Motor neuron (in vitro differentiated cells): Measurements from ENCODE around the gene KRTAP12-4. TPM values are rescaled to one million over a fixed set of nuclear protein-coding genes. Genes with fewer than 3 reads are reported as not detected.
"Not testable (repeated sequence)": the region's sequence is repeated elsewhere in the genome, so short reads cannot be mapped to it uniquely, and the experiment has no call there.

ENCODE experiments used
- ATAC-seq, 8 experiments: fragments of 200-7000 bp; cut with Tn5 transposase; replicated peaks in 6 of 8; 2 replicates each; pipeline ENCODE4 v1.8.0; 2021; ENCODE audit warnings: mild to moderate bottlenecking in 8 of 8, moderate library complexity in 8 of 8
- H3K27ac ChIP-seq, 2 donors: fragments of 250-450 bp; sonication (Bioruptor Pico); 2 replicates each; pipeline ENCODE4 v1.9.0; 2021; ENCODE audit warnings: antibody characterized with exemption in 2 of 2, mild to moderate bottlenecking in 2 of 2, moderate library complexity in 1 of 2
- H3K4me1 ChIP-seq, 2 donors: fragments of 250-450 bp; sonication (Bioruptor Pico); replicated peaks in 1 of 2; 2 replicates each; pipeline ENCODE4 v1.6.1; 2021; ENCODE audit warnings: antibody characterized with exemption in 2 of 2, mild to moderate bottlenecking in 2 of 2, moderate library complexity in 1 of 2
- H3K4me3 ChIP-seq, 5 donors: fragments of 250-450 bp; sonication (Bioruptor Pico); 2 replicates each; pipeline ENCODE4 v1.9.0; 2021; ENCODE audit warnings: antibody characterized with exemption in 5 of 5, mild to moderate bottlenecking in 5 of 5, moderate library complexity in 4 of 5
- WGBS, 10 experiments: fragments of 450-650 bp; shearing (Covaris generic); methylation state at CpG; one replicate each; pipeline ENCODE4 v1.0.0; 2022; 5-methylcytosine and 5-hydroxymethylcytosine counted together
- in situ Hi-C, 9 experiments: fragments of 400-800 bp; cut with MboI; loops; one replicate each; pipeline ENCODE4 v1.15.0; 2021; ENCODE audit warnings: low sequenced_read_pairs in 9 of 9, low pct_unique_long_range_greater_than_20kb in 2 of 9; ENCODE audit not compliant: unreplicated experiment in 9 of 9
- total RNA-seq, 8 experiments: library from RNA; unstranded; fragments of 300-600 nt; gene quantifications; 2 replicates each; pipeline versions ENCODE4 v1.2.3 to v1.2.4, GENCODE V29; 2022

KRTAP12-4 gene
- total RNA-seq, 8 experiments from 2014 or later: not detected

DNA sequence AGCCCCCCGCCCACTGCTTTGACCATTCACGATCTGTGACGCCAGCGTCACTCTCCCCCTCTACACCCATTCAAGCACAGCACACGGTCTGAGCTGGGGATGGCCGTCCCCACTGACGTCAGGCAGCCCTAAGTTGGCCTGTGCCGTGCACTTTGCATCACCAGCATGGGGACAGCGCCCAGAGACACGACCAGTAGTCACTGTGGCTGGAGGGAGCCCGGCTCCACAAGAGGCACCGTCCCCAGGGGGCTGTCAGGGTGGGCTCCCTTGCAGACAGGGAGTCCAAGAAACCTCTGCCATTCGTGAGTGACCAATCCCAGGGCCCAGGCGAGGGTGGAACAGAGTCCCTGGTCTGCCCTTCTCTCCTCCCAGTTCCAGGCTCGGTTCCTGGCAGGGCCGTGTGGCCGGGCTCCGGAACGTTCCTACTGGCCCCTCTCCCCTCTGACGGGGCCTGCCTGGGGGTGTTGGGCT, 40.3 kb downstream of the KRTAP12-4 start:
- ATAC-seq: no peak
- Histone ChIP-seq H3K4me1 (no peaks in the 10 kb centered on the region), H3K4me3 (no peak overlapping the region), H3K27ac (no peak overlapping the region)
- 17 to 93% (median 40%) methylated on average over 1 to 3 of the region's 20 CpGs; no CpG with 5 or more reads in 7 of the 10 experiments for WGBS, 10 experiments
- in situ Hi-C loops: no loop called here

DNA sequence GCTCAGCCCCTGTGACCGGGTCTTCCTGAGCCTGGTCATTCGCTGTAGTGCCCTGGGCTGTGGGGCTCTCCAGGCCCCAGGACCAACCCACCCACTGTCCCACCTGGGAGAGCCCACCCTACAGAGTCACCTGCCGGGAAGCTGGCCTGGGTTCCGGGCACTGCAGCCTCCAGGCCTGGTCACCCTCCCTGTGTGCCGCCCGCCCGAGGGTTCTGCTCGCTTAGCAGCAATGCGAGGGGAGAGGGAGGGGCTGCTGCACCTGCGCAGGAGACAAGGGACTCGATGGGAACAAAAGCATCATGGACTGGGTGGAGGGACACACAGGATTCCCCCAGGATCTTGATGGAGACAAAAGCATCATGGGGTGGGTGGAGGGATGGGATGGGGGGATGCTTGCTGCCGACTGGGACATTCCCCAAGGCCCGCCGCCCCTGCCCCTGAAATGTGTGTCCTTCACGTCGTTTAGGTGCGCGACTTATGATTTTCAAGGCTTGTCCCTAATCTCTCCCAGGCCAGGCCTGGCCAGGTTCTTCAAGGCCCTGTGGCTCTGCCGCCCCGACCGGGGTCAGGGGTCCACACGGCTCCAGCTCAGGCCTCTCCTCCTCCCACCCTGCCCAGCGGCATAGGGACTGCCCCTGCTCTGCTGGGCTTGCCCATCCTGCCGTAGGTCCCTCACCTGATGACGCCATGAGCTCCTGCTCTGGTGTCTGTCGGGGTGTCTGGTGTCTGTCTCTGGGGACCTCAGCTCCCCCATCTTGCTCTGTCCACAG, 40.9 kb downstream of the KRTAP12-4 start:
- 83 to 97% methylated on average over 2 to 11 of the region's 26 CpGs; no CpG with 5 or more reads in 8 of the 10 experiments for WGBS, 10 experiments
- ATAC-seq: no peak
- Histone ChIP-seq H3K4me3 (no peak overlapping the region), H3K27ac (no peak overlapping the region), H3K4me1 (no peaks in the 10 kb centered on the region)
- in situ Hi-C loops: no loop called here

DNA sequence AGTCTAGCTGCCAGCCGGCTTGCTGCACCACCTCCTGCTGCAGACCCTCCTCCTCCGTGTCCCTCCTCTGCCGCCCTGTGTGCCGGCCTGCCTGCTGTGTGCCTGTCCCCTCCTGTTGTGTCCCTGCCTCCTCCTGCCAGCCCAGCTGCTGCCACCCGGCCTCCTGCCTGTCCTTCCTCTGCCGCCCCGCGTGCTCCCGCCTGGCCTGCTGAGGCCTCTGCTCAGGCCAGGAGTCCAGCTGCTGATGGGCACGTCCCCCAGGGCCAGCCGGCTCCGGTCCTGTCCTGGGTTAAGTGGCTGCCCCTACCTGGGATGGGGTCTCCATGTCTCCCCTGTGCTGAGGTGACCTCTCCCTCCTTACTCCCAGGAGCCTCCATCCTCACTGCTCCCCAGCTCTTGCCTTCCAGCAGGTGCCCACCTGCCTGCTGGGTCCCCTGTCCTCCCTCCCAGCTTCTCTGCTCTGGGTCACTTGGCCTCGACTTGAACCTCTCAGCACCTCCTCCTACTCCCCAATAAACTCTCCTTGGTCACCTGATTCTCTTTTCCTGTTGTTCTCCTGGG, 41.7 kb downstream of the KRTAP12-4 start:
- H3K4me3 ChIP-seq: no peak overlapping the region
- H3K4me1 ChIP-seq: no peaks in the 10 kb centered on the region
- ATAC-seq: no peak
- 30 to 90% (median 89%) methylated on average over 2 to 5 of the region's 13 CpGs; no CpG with 5 or more reads in 7 of the 10 experiments for WGBS, 10 experiments
- no peak overlapping the region for H3K27ac ChIP-seq
- in situ Hi-C loops: no loop called here

DNA sequence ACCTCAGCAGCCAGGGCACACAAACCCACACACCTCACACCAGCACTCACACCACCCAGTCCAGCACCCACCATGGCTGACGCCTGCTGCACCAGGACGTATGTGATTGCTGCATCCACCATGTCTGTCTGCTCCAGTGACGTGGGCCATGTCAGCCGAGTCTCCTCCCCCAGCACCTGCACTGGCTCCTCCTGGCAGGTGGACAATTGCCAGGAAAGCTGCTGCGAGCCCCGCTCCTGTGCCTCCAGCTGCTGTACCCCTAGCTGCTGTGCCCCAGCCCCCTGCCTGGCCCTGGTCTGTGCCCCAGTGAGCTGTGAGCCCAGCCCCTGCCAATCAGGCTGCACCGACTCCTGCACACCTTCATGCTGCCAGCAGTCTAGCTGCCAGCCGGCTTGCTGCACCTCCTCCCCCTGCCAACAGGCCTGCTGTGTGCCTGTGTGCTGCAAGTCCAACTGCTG, 42.4 kb downstream of the KRTAP12-4 start, which contains the start of gene KRTAP10-8:
TSS of gene KRTAP10-8 (plus strand) at position 51 of the 458 bp plus-strand sequence. CDS start at position 73, 22 bp downstream.
- in situ Hi-C loops: no loop called here
- H3K4me1 ChIP-seq: no peaks in the 10 kb centered on the region
- no peak for ATAC-seq
- no peak within 1 kb of the TSS for H3K4me3 ChIP-seq
- H3K27ac ChIP-seq: no peak within 1 kb of the TSS
- 20 to 93% (median 76%) methylated on average over 1 to 6 of the region's 8 CpGs; no CpG with 5 or more reads in 6 of the 10 experiments for WGBS, 10 experiments

DNA sequence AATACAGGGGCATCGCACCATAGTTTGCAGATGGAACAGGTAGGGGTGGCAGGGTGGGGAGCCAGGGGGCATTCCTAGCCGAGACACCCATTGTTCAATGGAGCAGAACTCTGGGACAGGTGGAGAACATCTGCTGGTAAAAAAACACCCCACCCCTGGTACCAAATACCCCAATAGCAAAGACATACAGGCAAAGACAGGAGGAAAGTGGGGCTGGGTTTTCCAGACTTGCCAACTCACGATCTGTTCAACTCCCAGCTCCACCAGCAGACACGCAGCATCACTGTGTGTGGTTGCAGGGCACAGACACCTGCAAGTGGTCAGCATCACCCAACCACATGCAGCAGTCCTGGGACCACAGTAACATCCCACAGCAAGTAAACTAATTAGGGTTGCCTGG, 42.9 kb downstream of the KRTAP12-4 start:
- 20 to 100% (median 79%) methylated on average over 1 to 3 of the region's 4 CpGs; no CpG with 5 or more reads in 4 of the 10 experiments for WGBS, 10 experiments
- Histone ChIP-seq H3K4me1 (no peaks in the 10 kb centered on the region), H3K4me3 (no peak overlapping the region), H3K27ac (no peak overlapping the region)
- no peak for ATAC-seq
- in situ Hi-C loops: no loop called here

DNA sequence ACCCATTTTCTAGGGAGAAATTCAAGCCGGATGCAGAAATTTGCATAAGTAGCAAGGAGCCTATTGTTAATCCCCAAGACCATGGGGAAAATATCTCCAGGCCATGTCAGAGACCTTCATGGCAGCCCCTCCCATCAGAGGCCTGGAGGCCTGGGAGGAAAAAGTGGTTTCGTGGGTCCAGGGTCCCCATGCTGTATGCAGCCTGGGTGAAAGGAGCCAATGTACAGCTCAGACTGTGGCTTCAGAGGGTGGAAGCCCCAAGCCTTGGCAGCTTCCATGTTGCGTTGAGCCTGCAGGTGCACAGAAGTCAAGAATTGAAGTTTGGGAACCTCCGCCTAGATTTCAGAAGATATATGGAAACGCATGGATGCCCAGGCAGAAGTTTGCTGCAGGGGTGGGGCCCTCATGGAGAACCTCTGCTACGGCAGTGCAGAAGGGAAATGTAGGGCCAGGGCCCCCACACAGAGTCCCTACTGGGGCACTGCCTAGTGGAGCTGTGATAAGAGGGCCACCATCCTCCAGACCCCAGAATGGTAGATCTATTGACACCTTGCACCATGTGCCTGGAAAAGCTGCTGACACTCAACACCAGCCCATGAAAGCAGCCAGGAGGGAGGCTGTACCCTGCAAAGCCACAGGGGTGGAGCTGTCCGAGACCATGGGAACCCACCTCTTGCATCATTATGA, 44.2 kb downstream of the KRTAP12-4 start:
- H3K4me1 ChIP-seq, ATAC-seq, H3K4me3 ChIP-seq, H3K27ac ChIP-seq, in situ Hi-C loops: not testable (repeated sequence)
- 0 to 97% (median 61%) methylated on average over 1 to 4 of the region's 7 CpGs; no CpG with 5 or more reads in 3 of the 10 experiments for WGBS, 10 experiments

DNA sequence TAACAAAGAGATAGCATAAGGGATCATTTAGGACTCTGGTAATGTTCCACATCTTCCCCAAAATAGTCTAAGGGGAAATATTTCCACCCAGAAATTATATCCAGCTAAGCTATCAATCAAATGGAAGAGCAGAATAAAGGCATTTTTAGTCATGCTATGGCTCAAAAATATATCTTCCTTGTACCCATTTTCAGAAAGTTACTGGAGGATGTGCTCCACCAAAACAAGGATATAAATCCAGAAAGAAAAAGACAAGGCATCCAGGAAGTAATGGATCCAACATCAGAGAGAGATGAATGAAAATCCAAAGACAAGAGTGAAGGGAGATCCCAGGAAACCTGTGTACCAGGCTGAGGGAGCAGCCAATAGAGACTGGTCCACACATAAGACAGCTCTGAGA, 45.3 kb downstream of the KRTAP12-4 start:
- in situ Hi-C loops: no loop called here
- no peak for ATAC-seq
- no peaks in the 10 kb centered on the region for H3K4me1 ChIP-seq

DNA sequence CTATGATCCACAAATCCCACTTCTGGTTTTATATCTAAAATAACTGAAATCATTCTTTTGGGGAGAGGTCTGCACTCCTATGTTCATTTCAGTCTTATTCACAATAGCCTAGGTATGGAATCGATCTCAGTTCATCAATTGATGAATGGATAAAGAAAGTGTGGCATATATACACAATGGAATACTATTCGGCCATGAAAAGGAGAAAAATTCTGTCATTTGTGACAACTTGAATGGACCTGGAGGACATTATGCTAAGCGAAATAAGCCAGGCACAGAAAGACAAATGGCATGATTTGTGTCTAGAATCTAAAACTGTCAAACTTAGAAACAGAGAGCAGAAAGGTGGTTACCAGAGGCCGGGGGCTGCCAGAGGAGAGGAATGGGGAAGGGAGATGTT, 48.0 kb downstream of the KRTAP12-4 start:
- H3K4me1 ChIP-seq: no peaks in the 10 kb centered on the region
- 31 to 100% (median 54%) methylated on average over 1 to 4 of the region's 4 CpGs for WGBS, 10 experiments
- H3K4me3 ChIP-seq: no peak overlapping the region
- in situ Hi-C loops: no loop called here
- no peak for ATAC-seq
- H3K27ac ChIP-seq: no peak overlapping the region

More for the DNA sequence above, 45.3 kb downstream of the KRTAP12-4 start:
- Histone ChIP-seq H3K27ac (no peak overlapping the region), H3K4me3 (no peak overlapping the region)

Other genes with a start within 250 kb of the KRTAP12-4 start
- 1 to 10 TPM in 5 of 8 experiments, under 1 TPM in 3; 0.18 to 4.8 (median 2.6) TPM for gene LRRC3, start 199.1 kb downstream of the KRTAP12-4 start, total RNA-seq
- gene KRTAP10-1, start 114.5 kb downstream of the KRTAP12-4 start, total RNA-seq: 1 to 10 TPM in 1 of 8 experiments, under 1 TPM in 2, not detected in 5; 0.18 to 1.1 (median 0.25) TPM
- gene KRTAP10-2, start 103.2 kb downstream of the KRTAP12-4 start, total RNA-seq: 1 to 10 TPM in 1 of 8 experiments, under 1 TPM in 3, not detected in 4; 0.17 to 1.1 (median 0.47) TPM
- gene KRTAP10-3, start 95.9 kb downstream of the KRTAP12-4 start, total RNA-seq: 1 to 10 TPM in 1 of 8 experiments, under 1 TPM in 4, not detected in 3; 0.23 to 1.1 (median 0.46) TPM
- gene KRTAP10-4, start 80.9 kb downstream of the KRTAP12-4 start, total RNA-seq: under 1 TPM in 3 of 8 experiments, not detected in 5; 0.41 to 1.00 (median 0.87) TPM
- 1 to 10 TPM in 1 of 8 experiments, under 1 TPM in 3, not detected in 4; 0.17 to 1.1 (median 0.43) TPM for gene KRTAP10-5, start 74.1 kb downstream of the KRTAP12-4 start, total RNA-seq
- under 1 TPM in 4 of 8 experiments, not detected in 4; 0.23 to 0.71 (median 0.35) TPM for gene KRTAP10-6, start 62.2 kb downstream of the KRTAP12-4 start, total RNA-seq
- gene KRTAP10-7, start 54.1 kb downstream of the KRTAP12-4 start, total RNA-seq: under 1 TPM in 3 of 8 experiments, not detected in 5; 0.13 to 0.47 (median 0.20) TPM
- under 1 TPM in 4 of 8 experiments, not detected in 4; 0.41 to 0.67 (median 0.44) TPM for gene KRTAP10-8, start 42.6 kb downstream of the KRTAP12-4 start, total RNA-seq
- 1 to 10 TPM in 1 of 8 experiments, under 1 TPM in 4, not detected in 3; 0.18 to 1.0 (median 0.46) TPM for gene KRTAP10-9, start 27.6 kb downstream of the KRTAP12-4 start, total RNA-seq
- gene KRTAP10-10, start 17.3 kb downstream of the KRTAP12-4 start, total RNA-seq: 1 to 10 TPM in 1 of 8 experiments, under 1 TPM in 3, not detected in 4; 0.17 to 1.1 (median 0.51) TPM
- gene KRTAP10-11, start 8.2 kb downstream of the KRTAP12-4 start, total RNA-seq: under 1 TPM in 2 of 8 experiments, not detected in 6; 0.49 to 0.66 TPM
- not detected for gene KRTAP12-3, start 3.3 kb upstream of the KRTAP12-4 start, total RNA-seq
- gene KRTAP12-2, start 12.3 kb upstream of the KRTAP12-4 start, total RNA-seq: not detected
- gene KRTAP12-1, start 27.5 kb upstream of the KRTAP12-4 start, total RNA-seq: under 1 TPM in 1 of 8 experiments, not detected in 7; 0.90 TPM
- gene KRTAP10-12, start 42.5 kb upstream of the KRTAP12-4 start, total RNA-seq: under 1 TPM in 3 of 8 experiments, not detected in 5; 0.29 to 0.85 (median 0.56) TPM
- under 1 TPM in 7 of 8 experiments, not detected in 1; 0.21 to 0.66 (median 0.31) TPM for gene TSPEAR, start 56.9 kb upstream of the KRTAP12-4 start, total RNA-seq
- 100 to 1,000 TPM in 2 of 8 experiments, 10 to 100 TPM in 6; 32.6 to 142 (median 54.7) TPM for gene UBE2G2, start 147.2 kb upstream of the KRTAP12-4 start, total RNA-seq
- gene SUMO3, start 163.4 kb upstream of the KRTAP12-4 start, total RNA-seq: 100 to 1,000 TPM in 1 of 8 experiments, 10 to 100 TPM in 7; 46.6 to 103 (median 56.9) TPM
- gene PTTG1IP, start 219.0 kb upstream of the KRTAP12-4 start, total RNA-seq: 100 to 1,000 TPM in 3 of 8 experiments, 10 to 100 TPM in 5; 62.1 to 226 (median 85.5) TPM